Muscle of leg (tissue), 11 donors: ENCODE results near the gene CAPN13. TPM values are rescaled to one million over a fixed set of nuclear protein-coding genes. Genes with fewer than 3 reads are reported as not detected.

Experiments
- DNase-seq: peaks from one replicate; pipeline ENCODE4 v3.0.0; 2013
- H3K27ac ChIP-seq: one replicate; pipeline ENCODE4 v1.5.1; 2013; ENCODE audit warnings: mild to moderate bottlenecking, low read length, control low read depth
- H3K27me3 ChIP-seq: one replicate; pipeline ENCODE4 v1.6.1; 2013; ENCODE audit warnings: low read length; ENCODE audit not compliant: control insufficient read depth, insufficient read depth
- H3K36me3 ChIP-seq: one replicate; pipeline ENCODE4 v1.6.1; 2013; ENCODE audit warnings: low read length; ENCODE audit not compliant: control insufficient read depth, insufficient read depth
- H3K4me1 ChIP-seq: one replicate; pipeline ENCODE4 v1.6.1; 2013; ENCODE audit warnings: low read length; ENCODE audit not compliant: control insufficient read depth, insufficient read depth
- H3K4me3 ChIP-seq: one replicate; pipeline ENCODE4 v1.5.1; 2013; ENCODE audit warnings: low read length, control low read depth
- H3K9me3 ChIP-seq: replicated peaks from 2 replicates; pipeline ENCODE4 v1.6.1; 2013; ENCODE audit warnings: low read depth, low read length; ENCODE audit not compliant: control insufficient read depth
- WGBS: methylation state at CpG from one replicate; pipeline ENCODE4 v1.1.5; 2013; ENCODE audit warnings: missing lambda C conversion rate; ENCODE audit not compliant: insufficient coverage; 5-methylcytosine and 5-hydroxymethylcytosine counted together
- polyA plus RNA-seq, 8 donors: library from polyadenylated mRNA; unstranded; fragments of 120-200 nt; gene quantifications; one replicate each; pipeline versions ENCODE4 v1.2.1 to v1.2.3, GENCODE V29; 2013; ENCODE audit warnings: inconsistent platforms in 1 of 8, low replicate concordance in 1 of 8; ENCODE audit not compliant: insufficient read length in 8 of 8, insufficient read depth in 1 of 8
- total RNA-seq: library from RNA; stranded (reverse); fragments of 120-200 nt; gene quantifications from one replicate; pipeline ENCODE4 v1.2.4, GENCODE V29; 2013

Gene CAPN13
- total and polyA plus RNA-seq, 9 donors, result 0.05 to 1.7 (median 0.61) TPM; not detected in 6

DNA sequence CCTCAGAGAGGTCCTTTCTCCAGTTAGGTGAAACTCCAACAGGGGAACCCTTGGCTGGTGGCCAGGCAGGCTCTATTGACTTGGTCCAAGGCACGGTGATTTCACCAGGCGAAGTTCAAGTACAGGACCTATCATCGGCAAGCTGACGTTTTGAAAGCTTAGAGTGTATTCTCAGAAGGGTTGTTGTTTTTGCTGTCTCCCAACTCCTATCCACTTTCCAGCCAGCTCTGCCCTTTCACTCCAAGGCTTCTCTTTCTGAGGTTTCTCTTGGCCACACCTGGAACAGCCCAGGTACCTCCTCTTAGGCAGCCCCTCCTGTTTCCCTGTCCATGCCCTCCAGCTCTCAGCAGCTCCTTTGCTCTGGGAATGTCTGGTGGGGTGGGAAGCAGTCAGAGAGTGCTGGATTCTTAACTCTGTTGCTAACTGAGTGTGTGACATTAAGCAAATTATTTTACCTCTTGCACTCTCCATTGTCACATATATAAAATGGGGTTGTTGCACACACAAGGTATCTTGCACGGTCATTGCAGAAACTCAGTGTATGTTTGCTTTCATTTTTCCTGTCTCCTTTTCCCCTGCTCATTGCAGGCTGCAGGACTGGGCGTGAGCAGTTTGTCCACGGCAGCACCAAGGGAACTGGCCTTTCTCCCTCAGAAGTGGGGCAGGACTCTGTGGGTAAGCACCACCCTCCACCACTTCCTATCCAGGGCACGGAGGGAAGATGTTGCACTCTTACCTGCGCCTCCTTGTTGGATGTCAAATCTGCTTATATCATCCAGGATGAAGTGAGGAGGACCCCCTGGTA lies 30.2 kb downstream of the CAPN13 start:
- H3K36me3 ChIP-seq, result no peaks in the 10 kb centered on the region
- no peaks in the 10 kb centered on the region for H3K9me3 ChIP-seq
- no peak overlapping the region for H3K27ac ChIP-seq
- no peaks in the 10 kb centered on the region for H3K4me1 ChIP-seq
- 70% methylated on average over 2 of the region's 9 CpGs for WGBS
- H3K27me3 ChIP-seq, result peaks cover 10% of the 10 kb centered on the region
- H3K4me3 ChIP-seq, result no peak overlapping the region
- no peak for DNase-seq

DNA sequence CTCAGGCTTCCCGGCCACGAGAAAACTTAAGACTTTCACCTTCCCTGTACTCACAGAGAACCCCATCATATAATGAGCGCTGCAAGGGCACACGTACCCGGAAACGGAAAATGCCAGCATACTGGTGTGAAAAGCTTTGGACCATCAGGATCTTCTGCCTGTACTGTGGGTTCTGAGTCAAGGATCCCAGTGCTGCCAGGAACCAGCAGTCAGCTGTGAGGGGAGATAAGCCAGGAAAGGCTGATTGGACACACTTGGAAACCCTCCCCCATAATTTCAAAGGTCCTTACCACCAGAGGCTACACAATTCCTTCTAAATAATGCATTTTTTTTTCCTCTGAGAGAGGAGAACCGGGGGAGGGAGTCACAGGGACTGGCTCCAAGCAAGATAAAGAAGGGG lies 31.4 kb downstream of the CAPN13 start:
- no peak overlapping the region for H3K27ac ChIP-seq
- H3K4me3 ChIP-seq, result no peak overlapping the region
- peaks cover 13% of the 10 kb centered on the region for H3K27me3 ChIP-seq
- no peaks in the 10 kb centered on the region for H3K36me3 ChIP-seq
- WGBS, result 70% methylated on average over 4 of the region's 7 CpGs
- DNase-seq, result no peak
- peaks cover 5% of the 10 kb centered on the region for H3K4me1 ChIP-seq
- no peaks in the 10 kb centered on the region for H3K9me3 ChIP-seq

DNA sequence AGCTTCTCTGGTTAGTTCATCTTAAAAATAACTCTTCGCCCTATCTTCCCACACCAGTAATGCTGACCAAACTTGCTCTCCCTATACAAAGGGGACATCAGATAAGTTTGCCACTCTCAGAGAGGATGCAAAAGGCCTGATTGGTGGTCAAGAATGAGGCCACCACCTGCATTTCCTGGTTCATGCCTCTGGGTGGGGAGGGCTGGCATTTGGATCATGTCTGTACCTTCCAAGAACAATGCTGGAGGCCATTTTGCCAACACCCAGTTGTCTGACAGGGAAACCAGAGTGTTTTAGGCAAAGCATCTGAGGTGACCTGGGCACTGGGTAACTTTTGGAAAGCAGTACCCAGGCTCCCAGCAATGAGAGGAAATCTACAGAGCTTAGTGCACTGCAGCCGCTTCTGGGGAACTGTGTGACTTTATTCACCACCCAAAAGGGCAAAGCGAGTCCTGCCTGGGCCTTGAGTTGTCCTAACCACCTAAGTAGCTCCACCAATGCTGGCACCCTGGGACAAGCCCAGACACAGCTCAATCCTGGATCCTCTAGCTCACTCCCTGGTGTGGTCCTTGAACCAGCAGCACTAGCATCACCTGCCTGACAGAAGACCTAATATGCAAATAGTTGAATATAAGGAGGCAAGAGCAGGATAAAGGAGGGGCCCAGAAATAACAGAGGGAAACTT lies 35.1 kb downstream of the CAPN13 start:
- 100% methylated on average over 2 of the region's 3 CpGs for WGBS
- H3K4me3 ChIP-seq, result no peak overlapping the region
- DNase-seq, result no peak
- H3K27ac ChIP-seq, result no peak overlapping the region
- H3K4me1 ChIP-seq, result peaks cover 10% of the 10 kb centered on the region
- peaks cover 19% of the 10 kb centered on the region for H3K27me3 ChIP-seq
- H3K9me3 ChIP-seq, result no peaks in the 10 kb centered on the region
- no peaks in the 10 kb centered on the region for H3K36me3 ChIP-seq

DNA sequence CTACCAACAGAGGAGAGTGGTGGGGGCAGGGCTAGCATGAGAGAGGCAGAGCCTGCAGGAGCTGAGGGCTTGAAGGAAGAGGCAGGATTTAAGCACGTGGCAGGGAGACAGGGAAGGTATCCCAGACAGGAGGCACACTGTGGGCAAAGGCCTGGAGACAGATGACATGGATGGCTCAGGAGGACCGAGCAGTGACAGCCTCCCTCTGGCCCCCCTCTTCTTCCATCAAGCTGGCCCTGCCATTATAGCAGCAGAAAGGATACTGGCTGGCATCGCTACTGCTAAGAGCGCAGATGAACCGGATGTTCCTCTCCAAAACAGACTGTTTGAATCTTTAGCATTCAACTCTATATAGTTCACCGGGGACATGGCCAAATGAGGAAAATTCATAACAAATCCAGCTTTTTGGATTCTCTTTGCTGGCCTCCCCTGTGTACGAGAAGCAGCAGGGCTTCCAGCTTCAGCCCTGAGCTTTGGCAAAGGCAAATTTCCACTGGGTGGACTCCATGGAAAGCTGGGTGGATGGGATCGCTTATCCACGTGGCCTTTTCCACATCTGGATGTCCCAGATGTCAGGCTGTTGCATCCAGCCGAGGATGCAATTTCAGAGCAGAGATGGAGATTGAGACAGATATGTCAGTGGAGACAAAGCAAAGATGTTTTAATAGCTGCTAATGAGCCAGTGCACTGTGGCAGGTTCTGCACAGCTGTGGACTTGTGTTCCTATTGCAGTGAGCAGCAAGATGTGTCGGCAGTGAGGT lies 36.2 kb downstream of the CAPN13 start:
- H3K4me3 ChIP-seq, result no peak overlapping the region
- H3K9me3 ChIP-seq, result no peaks in the 10 kb centered on the region
- H3K36me3 ChIP-seq, result no peaks in the 10 kb centered on the region
- WGBS, result 27% methylated on average over 11 of the region's 11 CpGs
- peaks cover 10% of the 10 kb centered on the region for H3K4me1 ChIP-seq
- DNase-seq, result peak; percentile 97
- peaks cover 16% of the 10 kb centered on the region for H3K27me3 ChIP-seq
- peak overlapping the region; percentile 37 for H3K27ac ChIP-seq

DNA sequence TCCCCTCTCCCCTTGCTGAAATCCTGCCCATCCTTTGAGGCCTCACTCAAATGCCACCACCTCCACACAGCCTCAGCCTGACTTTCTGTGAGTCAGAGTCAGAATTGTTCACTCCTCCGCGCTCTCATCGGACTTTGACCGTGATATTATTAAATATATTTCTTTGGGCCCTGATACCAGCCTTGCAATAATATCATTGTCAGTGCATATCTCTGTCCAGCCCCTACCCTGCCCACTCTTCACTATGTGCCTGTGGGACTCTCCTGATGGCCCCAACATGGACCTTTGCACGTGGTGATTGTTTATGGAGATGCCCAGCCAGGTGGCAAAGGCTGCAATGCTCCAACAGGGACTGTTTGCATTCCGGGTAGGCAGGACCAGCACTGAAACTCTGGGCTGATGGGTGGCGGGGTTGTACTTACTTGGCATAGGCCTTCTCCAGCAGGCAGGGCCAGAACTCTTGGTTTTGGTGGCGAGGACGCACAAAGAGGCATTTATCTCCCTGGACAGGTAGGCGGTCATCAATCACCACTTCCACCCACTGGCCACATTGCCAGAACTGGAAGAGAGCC lies 37.3 kb downstream of the CAPN13 start:
- 89% methylated on average over 5 of the region's 10 CpGs for WGBS
- peak; percentile 6 for DNase-seq
- Histone ChIP-seq H3K4me3 (no peak overlapping the region), H3K36me3 (no peaks in the 10 kb centered on the region), H3K27me3 (peaks cover 16% of the 10 kb centered on the region), H3K9me3 (no peaks in the 10 kb centered on the region), H3K4me1 (peaks cover 10% of the 10 kb centered on the region), H3K27ac (no peak overlapping the region)

DNA sequence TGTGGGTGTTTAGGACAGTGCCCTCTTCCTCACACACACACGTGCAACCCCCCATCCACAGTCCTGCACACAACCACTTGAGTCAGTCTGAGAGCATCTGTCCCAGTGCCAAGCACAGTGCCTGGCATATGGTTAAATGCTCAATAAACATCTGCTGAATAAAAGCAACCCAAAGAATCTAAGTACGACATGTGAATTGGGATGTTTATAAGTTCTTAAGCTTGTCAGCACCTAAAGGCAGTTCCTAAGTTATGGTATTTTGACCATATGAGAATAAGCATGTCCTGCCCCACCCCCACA lies 37.8 kb downstream of the CAPN13 start:
- DNase-seq, result no peak
- Histone ChIP-seq H3K27me3 (peaks cover 18% of the 10 kb centered on the region), H3K36me3 (no peaks in the 10 kb centered on the region), H3K9me3 (no peaks in the 10 kb centered on the region), H3K4me1 (peaks cover 10% of the 10 kb centered on the region), H3K4me3 (no peak overlapping the region), H3K27ac (no peak overlapping the region)
- no CpG with 5 or more reads among the region's 2 CpGs for WGBS

DNA sequence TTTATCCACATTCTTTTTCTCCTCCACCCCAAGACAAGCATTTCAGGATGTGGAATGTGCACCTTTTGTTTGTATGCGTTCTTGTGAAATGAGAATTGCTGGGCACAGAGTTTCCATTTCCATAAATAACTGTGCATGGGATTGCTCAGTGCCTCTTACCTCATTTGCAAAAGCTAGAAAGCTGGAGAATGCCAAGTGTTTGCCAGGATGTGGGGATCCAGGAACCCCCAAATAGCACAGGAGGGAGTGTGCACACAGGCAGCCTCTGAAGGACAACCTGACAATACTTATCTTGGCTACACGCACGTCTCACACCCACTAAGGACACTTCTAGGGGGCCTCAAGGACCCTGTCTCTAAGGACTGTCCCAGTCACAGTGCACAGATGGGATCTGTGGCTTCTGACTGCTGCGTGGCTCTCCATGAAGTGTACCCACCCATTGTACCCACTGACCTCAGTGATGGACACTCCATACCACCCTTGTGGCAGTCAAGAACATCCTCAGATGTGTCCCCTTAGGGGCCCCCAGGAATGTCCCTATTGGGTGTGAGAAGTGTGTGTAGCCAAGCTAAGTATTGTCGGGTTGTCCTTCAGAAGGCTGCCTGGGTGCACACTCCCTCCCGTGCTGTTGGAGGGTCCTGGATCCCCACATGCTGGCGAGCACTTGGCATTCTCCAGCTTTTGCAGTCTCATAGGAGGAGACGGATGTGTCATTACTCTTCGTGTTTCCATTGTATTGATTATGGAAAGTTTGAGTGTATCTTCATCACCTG lies 38.4 kb downstream of the CAPN13 start:
- H3K4me1 ChIP-seq, result peaks cover 10% of the 10 kb centered on the region
- WGBS, result 72% methylated on average over 6 of the region's 9 CpGs
- H3K27me3 ChIP-seq, result peaks cover 18% of the 10 kb centered on the region
- no peak overlapping the region for H3K27ac ChIP-seq
- no peaks in the 10 kb centered on the region for H3K9me3 ChIP-seq
- H3K4me3 ChIP-seq, result no peak overlapping the region
- H3K36me3 ChIP-seq, result no peaks in the 10 kb centered on the region
- no peak for DNase-seq

DNA sequence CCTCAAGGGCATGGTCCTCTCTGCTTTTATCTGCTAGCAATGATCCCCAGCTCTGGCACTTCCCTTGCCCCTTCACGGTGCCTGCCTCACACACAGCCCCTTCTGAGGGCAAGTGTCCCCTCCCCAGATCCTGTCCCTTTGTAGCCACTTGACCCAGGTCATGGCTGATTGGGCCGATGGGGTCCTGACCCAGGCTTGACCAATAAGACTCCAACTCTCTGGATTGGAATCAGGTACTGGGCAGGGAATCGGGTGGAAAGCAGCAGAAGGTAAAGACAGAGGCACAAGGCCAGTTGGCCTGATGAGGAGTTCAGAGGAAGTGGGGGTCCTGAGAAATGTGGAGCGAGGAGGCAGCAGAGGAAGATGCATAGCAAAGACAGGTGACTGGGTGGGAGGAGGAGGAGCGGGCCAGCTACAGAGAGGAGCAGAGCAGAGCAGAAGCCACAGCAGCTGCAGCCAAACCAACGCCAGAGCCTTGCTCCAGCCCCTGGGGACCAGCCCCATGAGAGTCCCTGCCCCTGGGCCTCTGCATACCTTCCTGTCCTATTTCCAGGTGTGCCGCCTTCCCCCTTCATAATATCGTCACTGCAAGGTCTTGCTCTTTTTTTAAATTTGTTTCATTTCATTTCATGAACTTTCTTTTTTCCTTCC lies 39.1 kb downstream of the CAPN13 start:
- no peak for DNase-seq
- no peak overlapping the region for H3K4me3 ChIP-seq
- peaks cover 10% of the 10 kb centered on the region for H3K4me1 ChIP-seq
- H3K27me3 ChIP-seq, result peaks cover 18% of the 10 kb centered on the region
- WGBS, result 59% methylated on average over 7 of the region's 8 CpGs
- H3K27ac ChIP-seq, result no peak overlapping the region
- no peaks in the 10 kb centered on the region for H3K9me3 ChIP-seq
- no peaks in the 10 kb centered on the region for H3K36me3 ChIP-seq

DNA sequence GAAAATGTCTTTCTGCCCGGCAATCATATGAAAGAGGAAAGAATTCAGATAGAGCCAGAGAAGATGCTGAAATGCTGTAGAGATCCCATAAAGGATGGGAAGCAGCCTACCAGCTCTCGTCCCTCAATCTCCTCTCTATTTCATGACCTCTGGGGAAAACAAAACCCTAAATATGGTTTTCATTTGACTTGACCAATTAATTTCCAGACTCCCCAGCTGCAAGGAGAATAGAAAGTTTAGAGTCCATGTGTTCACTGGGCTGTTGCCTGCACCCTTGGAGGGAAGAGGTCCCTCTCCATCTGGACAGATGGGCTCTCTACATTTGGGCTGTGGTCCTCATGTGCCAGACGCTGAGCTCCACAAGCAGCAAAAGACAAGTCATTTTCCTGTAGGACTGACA lies 40.6 kb downstream of the CAPN13 start:
- H3K4me3 ChIP-seq, result no peak overlapping the region
- no peaks in the 10 kb centered on the region for H3K9me3 ChIP-seq
- peaks cover 10% of the 10 kb centered on the region for H3K4me1 ChIP-seq
- no peaks in the 10 kb centered on the region for H3K36me3 ChIP-seq
- no CpG with 5 or more reads among the region's 3 CpGs for WGBS
- DNase-seq, result peak; percentile 51
- no peak overlapping the region for H3K27ac ChIP-seq
- H3K27me3 ChIP-seq, result peaks cover 14% of the 10 kb centered on the region
